Transverse colon (tissue), 4 donors: ENCODE results near the gene TEX12. TPM values are rescaled to one million over a fixed set of nuclear protein-coding genes. Genes with fewer than 3 reads are reported as not detected.
A peak's percentile ranks its signal among the peaks of the same experiment; 100 is the strongest.

Experiments
- DNase-seq: peaks from one replicate; pipeline ENCODE4 v3.0.0-alpha.2; 2019
- H3K27ac ChIP-seq, 4 donors: fragments of 200-600 bp; sonication (generic); 2 replicates each; pipeline ENCODE4 v1.5.1; 2016 to 2018; ENCODE audit warnings: inconsistent platforms in 4 of 4
- H3K27me3 ChIP-seq: fragments of 200-600 bp; sonication (generic); 2 replicates; pipeline ENCODE4 v1.5.1; 2017; ENCODE audit warnings: inconsistent platforms
- H3K36me3 ChIP-seq, 4 donors: fragments of 200-600 bp; sonication (generic); 2 replicates each; pipeline ENCODE4 v1.5.1; 2017 to 2019; ENCODE audit warnings: inconsistent platforms in 4 of 4
- H3K4me1 ChIP-seq, 4 donors: fragments of 200-600 bp; sonication (generic); 2 replicates each; pipeline ENCODE4 v1.5.1; 2017 to 2020; ENCODE audit warnings: inconsistent platforms in 4 of 4
- H3K4me3 ChIP-seq, 4 donors: fragments of 200-600 bp; sonication (generic); 1 replicate in 1 of 4; 2 replicates in 3 of 4; pipeline versions ENCODE4 v1.5.1 to v1.6.1; 2017 to 2019; ENCODE audit warnings: inconsistent platforms in 4 of 4
- H3K9me3 ChIP-seq, 2 donors: fragments of 200-600 bp; sonication (generic); 2 replicates each; pipeline ENCODE4 v1.5.1; 2017 to 2019; ENCODE audit warnings: inconsistent platforms in 2 of 2
- CTCF ChIP-seq, 5 experiments: fragments of 200-600 bp in 3 of 5; fragments of 450-650 bp in 2 of 5; sonication (generic) in 3 of 5; IDR thresholded peaks; 1 replicate in 2 of 5; 2 replicates in 3 of 5; pipeline ENCODE4 v1.5.1; 2016 to 2017; ENCODE audit warnings: antibody characterized with exemption in 5 of 5, inconsistent platforms in 3 of 5, mild to moderate bottlenecking in 2 of 5, moderate library complexity in 1 of 5
- EP300 ChIP-seq: sonication (generic); formaldehyde crosslinking; IDR thresholded peaks from one replicate; pipeline ENCODE4 v1.6.1; 2017; ENCODE audit warnings: antibody characterized with exemption, low read depth
- POLR2A ChIP-seq: fragments of 450-650 bp; IDR thresholded peaks from one replicate; pipeline ENCODE4 v1.6.1; 2016; ENCODE audit warnings: antibody characterized with exemption, mild to moderate bottlenecking, moderate library complexity
- POLR2AphosphoS5 ChIP-seq, 3 donors: sonication (generic); formaldehyde crosslinking; IDR thresholded peaks; one replicate each; pipeline ENCODE4 v1.6.1; 2016; ENCODE audit warnings: antibody characterized with exemption in 3 of 3
- WGBS, 2 donors: methylation state at CpG; one replicate each; pipeline ENCODE4 v1.1.5; 2018; ENCODE audit warnings: low coverage in 1 of 2; 5-methylcytosine and 5-hydroxymethylcytosine counted together
- in situ Hi-C, 4 donors: fragments of 200-750 bp; cut with MboI; loops; one replicate each; pipeline versions ENCODE4 v1.15.0 to v1.15.1; 2017; ENCODE audit warnings: low sequenced_read_pairs in 3 of 4, low pct_ligation_motif_present in 1 of 4, low pct_unique_long_range_greater_than_20kb in 1 of 4
- intact Hi-C: fragments of 100-400 bp; cut with DNase I; formaldehyde crosslinking; loops from one replicate; pipeline ENCODE4 v1.15.1; 2023; ENCODE audit warnings: low total_unique reads
- total RNA-seq, 4 donors: library from RNA; depleted of rRNA; stranded (reverse); fragments of >200 nt; gene quantifications; one replicate each; pipeline ENCODE4 v1.1.0, GENCODE V29; 2016

The TEX12 gene
- total RNA-seq, 4 donors from 2014 or later = 0.96 to 1.3 TPM; not detected in 2

- no peaks in the 10 kb centered on the region for H3K36me3 ChIP-seq
- DNase-seq = peak; percentile 16
- in situ Hi-C loops = no loop called here
These were observed 32.7 kb upstream of the TEX12 start for GRCh38 chr11:112134473-112134872.

GRCh38 chr11:112143597-112143996 lies 23.6 kb upstream of the TEX12 start:
- H3K36me3 ChIP-seq = no peaks in the 10 kb centered on the region
- no peaks in the 10 kb centered on the region for H3K4me1 ChIP-seq
- TF ChIP-seq POLR2A (no peak), EP300 (no peak), CTCF (IDR thresholded peaks at IDR 0.05) (no peak), POLR2AphosphoS5 (IDR thresholded peaks at IDR 0.05) (no peak)
- in situ Hi-C loops (no loop called here), intact Hi-C loops (no loop called here)
- H3K27me3 ChIP-seq = no peaks in the 10 kb centered on the region
- no peak for DNase-seq
- no peak overlapping the region for H3K27ac ChIP-seq
- peaks cover 0 to 5% of the 10 kb centered on the region in 2 donors for H3K9me3 ChIP-seq
- H3K4me3 ChIP-seq = no peak overlapping the region
- 83 to 94% methylated on average over 2 to 3 of the region's 3 CpGs for WGBS, 2 donors

More at GRCh38 chr11:112134473-112134872, 32.7 kb upstream of the TEX12 start:
- whole genome bisulfite sequencing, 2 donors = 27 to 59% methylated on average over 3 of the region's 4 CpGs
- no peaks in the 10 kb centered on the region for H3K9me3 ChIP-seq
- H3K27me3 ChIP-seq = no peaks in the 10 kb centered on the region
- H3K4me1 ChIP-seq = peaks cover 11 to 44% (median 28%) of the 10 kb centered on the region in 4 donors
- peak overlapping the region; percentile 83 to 86 (median 84) for H3K27ac ChIP-seq
- H3K4me3 ChIP-seq = no peak overlapping the region
- intact Hi-C loops = loop anchor here (5.0 kb wide), 1 partner anchor 857 kb away; no protein-coding TSS in a partner anchor
- TF ChIP-seq POLR2AphosphoS5 (IDR thresholded peaks at IDR 0.05) = peak in 1 of 3 donors; percentile 57
- TF ChIP-seq CTCF (IDR thresholded peaks at IDR 0.05) = peak in 1 of 5 experiments; percentile 9
- TF ChIP-seq POLR2A = no peak
- TF ChIP-seq EP300 = no peak

- no peak overlapping the region for H3K27ac ChIP-seq
- WGBS, 2 donors = 89 to 93% methylated on average over 5 of the region's 5 CpGs
- no peaks in the 10 kb centered on the region for H3K27me3 ChIP-seq
- DNase-seq = no peak
- H3K4me3 ChIP-seq = no peak overlapping the region
- no peaks in the 10 kb centered on the region for H3K4me1 ChIP-seq
- H3K9me3 ChIP-seq = no peaks in the 10 kb centered on the region
- in situ Hi-C loops (no loop called here), intact Hi-C loops (no loop called here)
- TF ChIP-seq EP300 = no peak
- no peak for TF ChIP-seq POLR2A
- TF ChIP-seq POLR2AphosphoS5 (IDR thresholded peaks at IDR 0.05) = no peak
- TF ChIP-seq CTCF (IDR thresholded peaks at IDR 0.05) = no peak
- H3K36me3 ChIP-seq = no peaks in the 10 kb centered on the region
These were observed 16.7 kb upstream of the TEX12 start for GRCh38 chr11:112150517-112150916.

GRCh38 chr11:112156153-112156955 lies 10.8 kb upstream of the TEX12 start:
- intact Hi-C loops (no loop called here), in situ Hi-C loops (no loop called here)
- TF ChIP-seq POLR2A (no peak), CTCF (IDR thresholded peaks at IDR 0.05) (no peak), POLR2AphosphoS5 (IDR thresholded peaks at IDR 0.05) (no peak), EP300 (no peak)
- Histone ChIP-seq H3K27ac (no peak overlapping the region), H3K27me3 (no peaks in the 10 kb centered on the region), H3K9me3 (no peaks in the 10 kb centered on the region), H3K4me3 (no peak overlapping the region), H3K4me1 (peaks cover 0 to 14% (median 0%) of the 10 kb centered on the region in 4 donors), H3K36me3 (no peaks in the 10 kb centered on the region)
- DNase-seq = no peak
- WGBS, 2 donors = 67 to 87% methylated on average over 2 to 5 of the region's 5 CpGs
